Mammary epithelial cell (primary cell): ENCODE measurements around the gene LPAR6.

Experiments used
- CTCF ChIP-seq, 2 donors: IDR thresholded peaks in 1 of 2; conservative IDR thresholded peaks in 1 of 2; 2 replicates each; pipeline ENCODE4 v1.5.1; 2011 to 2012; ENCODE audit warnings: inconsistent platforms in 2 of 2, low read length in 2 of 2, mild to moderate bottlenecking in 2 of 2, control low read depth in 1 of 2, low read depth in 1 of 2; ENCODE audit not compliant: insufficient read depth in 1 of 2; ENCODE audit errors: extremely low read depth in 1 of 2
- EZH2 ChIP-seq: IDR thresholded peaks from 2 replicates; pipeline ENCODE4 v1.6.1; 2012; ENCODE audit warnings: low read length, inconsistent platforms, borderline replicate concordance

GRCh38 chr13:48443442-48444208 lies 30.7 kb upstream of the LPAR6 start:
- TF ChIP-seq CTCF (conservative IDR thresholded peaks at IDR 0.05 in 1 of 2, IDR thresholded peaks at IDR 0.05 in 1 of 2; ENCODE audit: extremely low read depth in 1 of 2, insufficient read depth in 1 of 2, low read depth in 1 of 2, low read length in 2 of 2), result no peak
- TF ChIP-seq EZH2, result no peak
